HCT116 (cell line): ENCODE data around the gene FGD3. TPM values are rescaled to one million over a fixed set of nuclear protein-coding genes. Genes with fewer than 3 reads are reported as not detected.

ENCODE experiments used
- ATAC-seq: fragments of 200-7000 bp; cut with Tn5 transposase; 2 replicates; pipeline ENCODE4 v1.9.1; 2020; ENCODE audit warnings: mild to moderate bottlenecking, moderate library complexity
- BruUV-seq: library from RNA; stranded (reverse); fragments of 400-500 nt; replicated peaks from 2 replicates; lab custom pipeline; 2021; lab: Mats Ljungman, UMichigan
- CTCF ChIA-PET: fragments of 300-600 bp; sonication (Branson Sonifier 250); formaldehyde crosslinking; loops from one replicate; lab custom pipeline; 2021; ENCODE audit warnings: antibody characterized with exemption; lab: Charles Lee
- POLR2A ChIA-PET: fragments of 300-600, 350-600 bp; sonication (Branson Sonifier 250); formaldehyde crosslinking; loops from one replicate; lab custom pipeline; 2021; ENCODE audit warnings: antibody characterized with exemption; lab: Charles Lee
- RAD21 ChIA-PET, 2 experiments: fragments of 300-600 bp; sonication (Branson Sonifier 250); formaldehyde crosslinking; loops; one replicate each; lab custom pipeline; 2023; ENCODE audit warnings: low total read pairs in 2 of 2; ENCODE audit not compliant: uncharacterized antibody in 2 of 2, unreplicated experiment in 2 of 2, low non-redundant PET in 1 of 2; lab: Charles Lee
- DNase-seq: peaks from one replicate; pipeline ENCODE4 v3.0.0-alpha.2; 2010; ENCODE audit warnings: low read depth, low spot score
- H2AFZ ChIP-seq: fragments of 200-600 bp; shearing (Covaris generic), sonication (generic); 2 replicates; pipeline ENCODE4 v1.6.1; 2017; ENCODE audit warnings: low read depth, mixed run types, mixed read lengths, antibody characterized with exemption, low read length; ENCODE audit not compliant: poor library complexity, severe bottlenecking
- H3K27ac ChIP-seq: 2 replicates; pipeline ENCODE4 v1.5.1; 2012; ENCODE audit warnings: low read depth, low read length
- H3K27me3 ChIP-seq: fragments of 200-600 bp; sonication (generic); 2 replicates; pipeline ENCODE4 v1.6.1; 2016; ENCODE audit warnings: mixed run types, low read length, mixed read lengths; ENCODE audit not compliant: insufficient read depth
- H3K36me3 ChIP-seq, 2 experiments: fragments of 200-500 bp in 1 of 2; fragments of 200-600 bp in 1 of 2; sonication (Bioruptor generic) in 1 of 2; sonication (generic) in 1 of 2; 2 replicates each; pipeline versions ENCODE4 v1.5.1 to v1.6.1; 2014 to 2016; ENCODE audit warnings: low read length in 2 of 2, inconsistent platforms in 1 of 2, mixed read lengths in 1 of 2, mixed run types in 1 of 2; ENCODE audit not compliant: insufficient read depth in 2 of 2, control insufficient read depth in 1 of 2
- H3K4me1 ChIP-seq, 2 experiments: fragments of 200-600 bp in 1 of 2; sonication (generic) in 1 of 2; 2 replicates each; pipeline versions ENCODE4 v1.5.1 to v1.6.1; 2012 to 2017; ENCODE audit warnings: low read length in 2 of 2, inconsistent platforms in 1 of 2, mild to moderate bottlenecking in 1 of 2, mixed read lengths in 1 of 2, mixed run types in 1 of 2, moderate library complexity in 1 of 2; ENCODE audit not compliant: insufficient read depth in 2 of 2, control insufficient read depth in 1 of 2
- H3K4me2 ChIP-seq: fragments of 200-600 bp; sonication (generic); 2 replicates; pipeline ENCODE4 v1.6.1; 2017; ENCODE audit warnings: mixed run types, low read length, mixed read lengths
- H3K4me3 ChIP-seq, 2 experiments: fragments of 200-600 bp in 1 of 2; sonication (generic) in 1 of 2; replicated peaks in 1 of 2; 2 replicates each; pipeline ENCODE4 v1.5.1; 2011 to 2016; ENCODE audit warnings: low read length in 2 of 2, control low read depth in 1 of 2, low read depth in 1 of 2, mild to moderate bottlenecking in 1 of 2, mixed read lengths in 1 of 2, mixed run types in 1 of 2
- H3K79me2 ChIP-seq: fragments of 200-600 bp; sonication (generic); 2 replicates; pipeline ENCODE4 v1.6.1; 2017; ENCODE audit warnings: mild to moderate bottlenecking, mixed run types, low read length, moderate library complexity, mixed read lengths; ENCODE audit not compliant: insufficient read depth
- H3K9ac ChIP-seq: fragments of 200-600 bp; sonication (generic); 2 replicates; pipeline ENCODE4 v1.6.1; 2016; ENCODE audit warnings: low read length, mixed read lengths
- H3K9me2 ChIP-seq: fragments of 200-600 bp; sonication (generic), shearing (Covaris generic); 2 replicates; pipeline ENCODE4 v1.6.1; 2017; ENCODE audit warnings: mixed run types, mild to moderate bottlenecking, moderate library complexity; ENCODE audit not compliant: insufficient read depth
- H3K9me3 ChIP-seq, 2 experiments: fragments of 200-500 bp in 1 of 2; fragments of 200-600 bp in 1 of 2; sonication (Bioruptor generic) in 1 of 2; sonication (generic) in 1 of 2; 2 replicates each; pipeline ENCODE4 v1.6.1; 2014 to 2017; ENCODE audit warnings: low read length in 2 of 2, mixed read lengths in 2 of 2, inconsistent platforms in 1 of 2, low read depth in 1 of 2, mild to moderate bottlenecking in 1 of 2, mixed run types in 1 of 2, moderate library complexity in 1 of 2; ENCODE audit not compliant: control insufficient read depth in 1 of 2, insufficient read depth in 1 of 2
- H4K20me1 ChIP-seq: fragments of 200-600 bp; sonication (generic), shearing (Covaris generic); 2 replicates; pipeline ENCODE4 v1.6.1; 2017; ENCODE audit warnings: mixed run types, mild to moderate bottlenecking, moderate library complexity; ENCODE audit not compliant: insufficient read depth
- CBX3 ChIP-seq: IDR thresholded peaks from 2 replicates; pipeline ENCODE4 v1.6.1; 2012; ENCODE audit warnings: low read depth
- CEBPB ChIP-seq: IDR thresholded peaks from 2 replicates; pipeline ENCODE4 v1.6.1; 2012; ENCODE audit warnings: low read depth
- EGR1 ChIP-seq: IDR thresholded peaks from 2 replicates; pipeline ENCODE4 v1.6.1; 2012; ENCODE audit warnings: low read depth
- ELF1 ChIP-seq: IDR thresholded peaks from 2 replicates; pipeline ENCODE4 v1.6.1; 2012; ENCODE audit warnings: low read depth, borderline replicate concordance
- EZH2phosphoT487 ChIP-seq: fragments of 200-600 bp; IDR thresholded peaks from 2 replicates; pipeline ENCODE4 v1.6.1; 2018; ENCODE audit warnings: antibody characterized with exemption, borderline replicate concordance
- FOSL1 ChIP-seq: IDR thresholded peaks from 2 replicates; pipeline ENCODE4 v1.6.1; 2012; ENCODE audit warnings: low read depth
- JUND ChIP-seq: IDR thresholded peaks from 2 replicates; pipeline ENCODE4 v1.6.1; 2012
- POLR2A ChIP-seq: IDR thresholded peaks from 2 replicates; pipeline ENCODE4 v1.7.0; 2011; ENCODE audit warnings: borderline replicate concordance; ENCODE audit not compliant: insufficient read depth, insufficient read length; ENCODE audit errors: extremely low read depth
- POLR2AphosphoS5 ChIP-seq: IDR thresholded peaks from 2 replicates; pipeline ENCODE4 v1.6.1; 2011; ENCODE audit warnings: mild to moderate bottlenecking, low read depth, low read length, moderate library complexity
- RAD21 ChIP-seq: IDR thresholded peaks from 2 replicates; pipeline ENCODE4 v1.6.1; 2012; ENCODE audit warnings: low read depth, mild to moderate bottlenecking
- SIN3A ChIP-seq: IDR thresholded peaks from 2 replicates; pipeline ENCODE4 v1.6.1; 2012; ENCODE audit warnings: low read depth
- SP1 ChIP-seq: IDR thresholded peaks from 2 replicates; pipeline ENCODE4 v1.6.1; 2012; ENCODE audit warnings: low read depth
- SRF ChIP-seq: IDR thresholded peaks from 2 replicates; pipeline ENCODE4 v1.6.1; 2012; ENCODE audit warnings: low read depth
- TCF7L2 ChIP-seq: IDR thresholded peaks from 2 replicates; pipeline ENCODE4 v1.7.0; 2011; ENCODE audit warnings: borderline replicate concordance, inconsistent platforms; ENCODE audit not compliant: insufficient read depth, insufficient read length; ENCODE audit errors: extremely low read depth
- YY1 ChIP-seq: IDR thresholded peaks from 2 replicates; pipeline ENCODE4 v1.6.1; 2011; ENCODE audit warnings: low read length, low read depth, moderate library complexity, mild to moderate bottlenecking; ENCODE audit not compliant: insufficient replicate concordance; ENCODE audit errors: extremely low read depth
- ZFX ChIP-seq: fragments of 450-650 bp; IDR thresholded peaks from 2 replicates; pipeline ENCODE4 v1.6.1; 2017
- intact Hi-C: fragments of 100-400 bp; cut with micrococcal nuclease; formaldehyde crosslinking; loops from 2 replicates; pipeline ENCODE4 v1.10.0; 2022
- total RNA-seq: library from RNA; stranded (reverse); gene quantifications from one replicate; pipeline ENCODE4 v1.2.1, GENCODE V29; 2021; ENCODE audit not compliant: unreplicated experiment
- TF ChIP-seq, protein P1 (sequence below): IDR thresholded peaks from 2 replicates; pipeline ENCODE4 v1.6.1; 2012; ENCODE audit warnings: low read depth
- TF ChIP-seq, protein P2 (sequence below): IDR thresholded peaks from 2 replicates; pipeline ENCODE4 v1.6.1; 2011; ENCODE audit warnings: mild to moderate bottlenecking, low read length, moderate library complexity; ENCODE audit not compliant: insufficient replicate concordance; ENCODE audit errors: extremely low read depth
- TF ChIP-seq, protein P3 (sequence below): IDR thresholded peaks from 2 replicates; pipeline ENCODE4 v1.6.1; 2012
- TF ChIP-seq, protein P4 (sequence below): IDR thresholded peaks from 2 replicates; pipeline ENCODE4 v1.6.1; 2012

FGD3 gene
- total RNA-seq, 1 experiment from 2014 or later, result 3.3 TPM

DNA sequence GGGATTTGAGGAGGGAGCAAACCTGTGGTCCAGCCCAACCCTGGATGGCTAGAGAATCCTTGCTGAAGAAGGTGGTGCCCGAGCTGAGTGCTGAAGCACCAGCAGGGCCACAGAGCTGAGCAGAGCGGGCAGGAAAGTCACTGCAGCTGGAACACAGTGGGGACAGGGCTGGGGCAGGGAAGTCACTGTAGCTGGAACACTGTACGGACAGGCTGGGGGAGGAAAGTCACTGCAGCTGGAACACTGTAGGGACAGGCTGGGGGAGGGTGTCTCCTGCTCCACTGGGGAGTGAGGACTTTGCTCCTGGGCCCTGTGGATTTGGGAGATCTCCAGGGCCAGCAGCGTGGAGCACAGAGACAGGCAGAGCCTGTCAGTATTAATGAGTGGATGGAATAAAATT, 102.2 kb downstream of the FGD3 start:
- DNase-seq (no peak), ATAC-seq (no peak)
- no TSS peak for BruUV-seq
- Histone ChIP-seq H3K79me2 (no peaks in the 10 kb centered on the region), H4K20me1 (no peaks in the 10 kb centered on the region), H3K4me1 (no peaks in the 10 kb centered on the region), H3K9me3 (no peaks in the 10 kb centered on the region), H3K9me2 (no peaks in the 10 kb centered on the region), H2AFZ (no peak overlapping the region), H3K36me3 (no peaks in the 10 kb centered on the region), H3K27me3 (no peaks in the 10 kb centered on the region), H3K9ac (no peak overlapping the region), H3K4me3 (no peak overlapping the region), H3K4me2 (no peak overlapping the region), H3K27ac (no peak overlapping the region)
- ChIA-PET CTCF (no interaction called here), RAD21 (no interaction called here), POLR2A (no interaction called here)
- intact Hi-C loops, result no loop called here
- TF ChIP-seq SP1 (no peak), CEBPB (no peak), CBX3 (no peak), YY1 (no peak), JUND (no peak), POLR2A (no peak), RAD21 (no peak), TCF7L2 (no peak), FOSL1 (no peak), POLR2AphosphoS5 (no peak), SIN3A (no peak), SRF (no peak), ZFX (no peak), ELF1 (no peak), EZH2phosphoT487 (no peak), EGR1 (no peak)
- TF ChIP-seq, protein P1, sequence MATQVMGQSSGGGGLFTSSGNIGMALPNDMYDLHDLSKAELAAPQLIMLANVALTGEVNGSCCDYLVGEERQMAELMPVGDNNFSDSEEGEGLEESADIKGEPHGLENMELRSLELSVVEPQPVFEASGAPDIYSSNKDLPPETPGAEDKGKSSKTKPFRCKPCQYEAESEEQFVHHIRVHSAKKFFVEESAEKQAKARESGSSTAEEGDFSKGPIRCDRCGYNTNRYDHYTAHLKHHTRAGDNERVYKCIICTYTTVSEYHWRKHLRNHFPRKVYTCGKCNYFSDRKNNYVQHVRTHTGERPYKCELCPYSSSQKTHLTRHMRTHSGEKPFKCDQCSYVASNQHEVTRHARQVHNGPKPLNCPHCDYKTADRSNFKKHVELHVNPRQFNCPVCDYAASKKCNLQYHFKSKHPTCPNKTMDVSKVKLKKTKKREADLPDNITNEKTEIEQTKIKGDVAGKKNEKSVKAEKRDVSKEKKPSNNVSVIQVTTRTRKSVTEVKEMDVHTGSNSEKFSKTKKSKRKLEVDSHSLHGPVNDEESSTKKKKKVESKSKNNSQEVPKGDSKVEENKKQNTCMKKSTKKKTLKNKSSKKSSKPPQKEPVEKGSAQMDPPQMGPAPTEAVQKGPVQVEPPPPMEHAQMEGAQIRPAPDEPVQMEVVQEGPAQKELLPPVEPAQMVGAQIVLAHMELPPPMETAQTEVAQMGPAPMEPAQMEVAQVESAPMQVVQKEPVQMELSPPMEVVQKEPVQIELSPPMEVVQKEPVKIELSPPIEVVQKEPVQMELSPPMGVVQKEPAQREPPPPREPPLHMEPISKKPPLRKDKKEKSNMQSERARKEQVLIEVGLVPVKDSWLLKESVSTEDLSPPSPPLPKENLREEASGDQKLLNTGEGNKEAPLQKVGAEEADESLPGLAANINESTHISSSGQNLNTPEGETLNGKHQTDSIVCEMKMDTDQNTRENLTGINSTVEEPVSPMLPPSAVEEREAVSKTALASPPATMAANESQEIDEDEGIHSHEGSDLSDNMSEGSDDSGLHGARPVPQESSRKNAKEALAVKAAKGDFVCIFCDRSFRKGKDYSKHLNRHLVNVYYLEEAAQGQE, result no peak
- TF ChIP-seq, protein P2, sequence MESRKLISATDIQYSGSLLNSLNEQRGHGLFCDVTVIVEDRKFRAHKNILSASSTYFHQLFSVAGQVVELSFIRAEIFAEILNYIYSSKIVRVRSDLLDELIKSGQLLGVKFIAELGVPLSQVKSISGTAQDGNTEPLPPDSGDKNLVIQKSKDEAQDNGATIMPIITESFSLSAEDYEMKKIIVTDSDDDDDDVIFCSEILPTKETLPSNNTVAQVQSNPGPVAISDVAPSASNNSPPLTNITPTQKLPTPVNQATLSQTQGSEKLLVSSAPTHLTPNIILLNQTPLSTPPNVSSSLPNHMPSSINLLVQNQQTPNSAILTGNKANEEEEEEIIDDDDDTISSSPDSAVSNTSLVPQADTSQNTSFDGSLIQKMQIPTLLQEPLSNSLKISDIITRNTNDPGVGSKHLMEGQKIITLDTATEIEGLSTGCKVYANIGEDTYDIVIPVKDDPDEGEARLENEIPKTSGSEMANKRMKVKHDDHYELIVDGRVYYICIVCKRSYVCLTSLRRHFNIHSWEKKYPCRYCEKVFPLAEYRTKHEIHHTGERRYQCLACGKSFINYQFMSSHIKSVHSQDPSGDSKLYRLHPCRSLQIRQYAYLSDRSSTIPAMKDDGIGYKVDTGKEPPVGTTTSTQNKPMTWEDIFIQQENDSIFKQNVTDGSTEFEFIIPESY, result no peak
- TF ChIP-seq, protein P3, sequence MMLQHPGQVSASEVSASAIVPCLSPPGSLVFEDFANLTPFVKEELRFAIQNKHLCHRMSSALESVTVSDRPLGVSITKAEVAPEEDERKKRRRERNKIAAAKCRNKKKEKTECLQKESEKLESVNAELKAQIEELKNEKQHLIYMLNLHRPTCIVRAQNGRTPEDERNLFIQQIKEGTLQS, result no peak
- TF ChIP-seq, protein P4, sequence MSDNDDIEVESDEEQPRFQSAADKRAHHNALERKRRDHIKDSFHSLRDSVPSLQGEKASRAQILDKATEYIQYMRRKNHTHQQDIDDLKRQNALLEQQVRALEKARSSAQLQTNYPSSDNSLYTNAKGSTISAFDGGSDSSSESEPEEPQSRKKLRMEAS, result no peak
